HEK293T (cell line): ENCODE results near the gene HDAC6.

ENCODE experiments used
- ARNT ChIP-seq: fragments of 450-650 bp; IDR thresholded peaks from 2 replicates; pipeline ENCODE4 v1.6.1; 2017; ENCODE audit warnings: mild to moderate bottlenecking
- CTBP1 ChIP-seq: fragments of 450-650 bp; IDR thresholded peaks from 2 replicates; pipeline ENCODE4 v1.6.1; 2016; ENCODE audit warnings: borderline replicate concordance
- FOXA1 ChIP-seq: fragments of 450-650 bp; IDR thresholded peaks from 2 replicates; pipeline ENCODE4 v1.6.1; 2016; ENCODE audit warnings: mild to moderate bottlenecking
- FOXK2 ChIP-seq: fragments of 450-650 bp; IDR thresholded peaks from 2 replicates; pipeline ENCODE4 v1.6.1; 2016; ENCODE audit warnings: mild to moderate bottlenecking
- FOXM1 ChIP-seq: fragments of 450-650 bp; IDR thresholded peaks from 2 replicates; pipeline ENCODE4 v1.6.1; 2017; ENCODE audit warnings: mild to moderate bottlenecking, borderline replicate concordance
- SP1 ChIP-seq: fragments of 450-650 bp; IDR thresholded peaks from 2 replicates; pipeline ENCODE4 v1.6.1; 2017
- TARDBP ChIP-seq: fragments of 450-650 bp; IDR thresholded peaks from 2 replicates; pipeline ENCODE4 v1.6.1; 2016

GRCh38 chrX:48824066-48824465 lies 22.2 kb downstream of the HDAC6 start:
- TF ChIP-seq FOXM1: no peak
- TF ChIP-seq FOXA1: no peak
- TF ChIP-seq TARDBP: no peak
- TF ChIP-seq CTBP1: no peak
- no peak for TF ChIP-seq ARNT
- TF ChIP-seq SP1: no peak
- TF ChIP-seq FOXK2: no peak
